GM18858 (cell line): ENCODE results near the gene CRYAA.

Experiments used
- ATAC-seq: cut with Tn5 transposase; IDR thresholded peaks from one replicate; pipeline ENCODE4 v1.9.1; 2021; ENCODE audit not compliant: unreplicated experiment

The CRYAA gene

GRCh38 chr21:43201491-43201890 is 32.7 kb downstream of the CRYAA start:
- no peak for ATAC-seq

DNA sequence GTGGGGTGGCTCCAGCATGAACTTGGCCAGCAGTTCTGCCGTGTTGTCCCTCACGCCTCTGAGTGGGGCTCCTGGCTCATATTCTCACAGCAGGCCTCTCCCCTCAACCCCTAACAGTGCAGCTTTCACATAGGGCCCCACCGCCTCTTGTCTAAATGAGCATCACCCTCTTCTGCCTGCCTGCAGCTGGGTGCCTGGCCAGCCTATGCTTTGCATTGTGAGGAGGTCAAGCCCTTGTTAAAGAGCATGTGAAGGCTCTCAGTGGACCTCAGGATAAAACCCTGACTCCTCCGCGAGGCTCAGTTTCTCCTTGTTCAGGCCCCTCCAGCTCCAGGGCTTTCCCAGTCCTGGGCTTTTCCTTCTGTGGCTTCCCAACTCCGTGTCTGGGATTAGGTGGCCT is 34.8 kb downstream of the CRYAA start:
- ATAC-seq, result no peak

- ATAC-seq, result no peak
Observed at GRCh38 chr21:43204638-43205037, 35.8 kb downstream of the CRYAA start.

DNA sequence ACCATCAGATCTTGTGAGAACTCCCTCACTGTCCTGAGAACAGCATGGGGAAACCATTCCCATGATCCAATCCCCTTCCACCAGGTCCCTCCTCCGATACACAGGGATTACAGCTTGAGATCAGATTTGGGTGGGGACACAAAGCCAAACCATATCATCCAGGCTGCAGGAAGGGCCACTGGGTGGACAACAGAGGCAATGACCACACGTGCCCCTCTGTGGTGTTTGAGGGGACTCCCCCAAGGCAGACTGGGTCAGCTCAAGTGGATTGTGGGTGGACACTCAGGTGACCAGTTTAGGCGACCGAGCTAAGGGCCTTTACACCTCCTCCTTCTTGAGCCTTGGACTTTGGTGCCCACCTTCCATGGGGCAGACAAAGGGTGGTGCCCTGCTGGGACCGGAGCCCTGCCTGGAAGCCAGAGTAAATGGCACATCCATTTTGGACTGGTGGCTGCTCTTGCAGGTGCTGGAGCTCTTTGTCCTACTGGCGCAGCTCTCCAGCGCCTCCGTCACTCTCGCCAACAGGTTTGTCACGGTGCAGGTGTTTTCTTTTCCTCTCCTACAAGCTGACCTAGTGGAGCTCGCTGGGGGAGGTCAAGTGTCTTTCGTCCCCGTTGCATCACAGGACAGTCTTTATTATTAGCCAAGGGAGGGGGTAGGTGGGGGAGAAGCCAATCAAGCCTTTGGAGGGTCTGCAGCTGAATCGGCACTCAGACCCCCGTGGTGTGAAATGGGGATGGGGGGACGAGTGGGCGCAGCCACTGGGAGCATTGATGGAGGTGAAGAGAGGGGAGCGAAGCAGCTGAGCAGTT is 37.6 kb downstream of the CRYAA start:
- ATAC-seq, result no peak

- no peak for ATAC-seq
Observed at GRCh38 chr21:43207043-43207315, 38.2 kb downstream of the CRYAA start.

DNA sequence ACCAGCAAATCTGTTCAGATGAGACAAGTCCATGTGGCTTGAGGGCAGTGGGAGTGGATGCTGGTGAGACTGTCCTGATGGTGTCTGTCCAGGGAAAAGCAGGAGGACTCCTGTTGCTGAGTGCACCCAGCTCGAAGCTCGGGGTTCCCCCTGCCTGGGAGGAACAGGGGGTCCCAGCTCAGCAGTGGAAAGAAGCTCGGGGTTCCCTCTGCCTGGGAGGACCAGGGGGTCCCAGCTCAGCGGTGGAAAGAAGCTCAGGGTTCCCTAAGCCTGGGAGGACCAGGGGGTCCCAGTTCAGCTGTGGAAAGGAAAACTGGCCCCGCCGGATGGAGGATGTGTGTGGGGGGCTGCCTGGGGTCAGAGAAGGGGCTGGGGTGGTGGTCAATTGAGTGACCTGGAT is 39.1 kb downstream of the CRYAA start:
- no peak for ATAC-seq

GRCh38 chr21:43208561-43209332 is 39.9 kb downstream of the CRYAA start:
- no peak for ATAC-seq

DNA sequence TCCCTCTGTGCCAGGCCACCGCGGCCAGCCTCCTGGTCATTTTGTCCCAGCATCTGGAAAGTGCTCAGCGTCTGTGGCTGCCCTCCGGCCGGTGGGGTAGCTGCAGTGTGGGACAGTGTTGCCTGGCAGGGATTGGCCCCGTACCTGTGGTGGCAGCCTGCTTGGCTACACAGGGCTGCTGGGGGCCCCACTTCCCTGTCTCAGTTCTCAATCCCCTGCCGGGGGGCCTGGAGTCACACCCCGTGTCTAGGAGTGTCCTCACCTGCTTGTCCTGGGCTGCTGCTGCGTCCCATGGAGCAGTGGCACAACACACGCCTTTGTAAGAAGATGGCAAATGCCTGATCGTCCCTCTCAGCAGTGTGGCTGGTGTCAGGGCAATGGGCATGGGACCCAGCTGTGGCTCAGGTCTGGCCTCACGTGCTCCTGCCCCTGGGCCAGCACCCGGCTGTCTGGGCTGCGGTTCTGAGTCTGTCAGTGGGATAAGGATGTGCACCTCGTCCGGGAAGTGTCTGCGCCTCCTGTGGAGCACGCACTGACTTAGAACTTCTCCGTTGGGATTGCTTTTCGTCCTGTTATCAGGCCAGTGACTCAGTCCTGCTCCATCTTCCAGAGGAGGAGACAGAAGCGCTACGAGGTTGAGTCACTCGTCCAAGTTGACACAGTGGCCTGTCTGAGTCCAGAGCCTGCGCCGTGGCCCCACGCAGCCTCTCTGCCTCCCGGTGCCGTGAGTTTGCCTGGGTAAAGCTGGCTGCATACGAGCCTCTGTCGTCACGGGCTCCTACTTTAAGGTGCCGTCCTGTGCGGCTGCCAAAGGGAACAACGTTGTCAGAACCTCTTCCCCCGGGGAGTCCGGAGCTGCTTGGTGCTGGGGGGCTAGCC is 41.0 kb downstream of the CRYAA start:
- no peak for ATAC-seq

- ATAC-seq, result no peak
Observed at GRCh38 chr21:43210454-43211071, 41.8 kb downstream of the CRYAA start.

GRCh38 chr21:43211072-43211759 is 42.4 kb downstream of the CRYAA start:
- no peak for ATAC-seq

- ATAC-seq, result no peak
Observed at GRCh38 chr21:43211760-43212115, 42.9 kb downstream of the CRYAA start.
